Femur (tissue), 1 donor: ENCODE data around the gene CLCNKB.
"Not testable (repeated sequence)": the region's sequence is repeated elsewhere in the genome, so short reads cannot be mapped to it uniquely, and the experiment has no call there.

Experiments
- DNase-seq: peaks from one replicate; pipeline ENCODE4 v3.0.0-alpha.2; 2017

CLCNKB gene

GRCh38 chr1:16061989-16062686, 18.6 kb downstream of the CLCNKB start:
- DNase-seq: not testable (repeated sequence)

DNA sequence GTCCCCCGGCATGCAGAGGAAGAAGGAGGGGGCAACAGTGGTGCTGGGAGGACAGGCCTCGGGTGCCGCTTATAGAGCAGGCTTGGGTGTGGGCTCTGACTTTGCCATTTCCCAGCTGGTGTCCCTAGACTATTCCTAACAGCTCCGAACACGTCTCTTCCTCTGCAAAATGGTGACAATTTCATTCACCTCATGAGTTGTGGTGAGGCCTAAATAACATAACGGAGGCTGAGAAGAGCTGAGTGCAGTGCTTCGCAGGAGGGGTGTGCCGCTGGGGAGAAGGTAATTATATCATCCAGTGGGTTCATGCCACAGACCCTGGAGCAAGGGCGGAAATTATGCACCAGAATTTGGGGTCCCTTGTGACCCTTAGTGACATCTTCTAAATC, 19.1 kb downstream of the CLCNKB start:
- DNase-seq: not testable (repeated sequence)

DNA sequence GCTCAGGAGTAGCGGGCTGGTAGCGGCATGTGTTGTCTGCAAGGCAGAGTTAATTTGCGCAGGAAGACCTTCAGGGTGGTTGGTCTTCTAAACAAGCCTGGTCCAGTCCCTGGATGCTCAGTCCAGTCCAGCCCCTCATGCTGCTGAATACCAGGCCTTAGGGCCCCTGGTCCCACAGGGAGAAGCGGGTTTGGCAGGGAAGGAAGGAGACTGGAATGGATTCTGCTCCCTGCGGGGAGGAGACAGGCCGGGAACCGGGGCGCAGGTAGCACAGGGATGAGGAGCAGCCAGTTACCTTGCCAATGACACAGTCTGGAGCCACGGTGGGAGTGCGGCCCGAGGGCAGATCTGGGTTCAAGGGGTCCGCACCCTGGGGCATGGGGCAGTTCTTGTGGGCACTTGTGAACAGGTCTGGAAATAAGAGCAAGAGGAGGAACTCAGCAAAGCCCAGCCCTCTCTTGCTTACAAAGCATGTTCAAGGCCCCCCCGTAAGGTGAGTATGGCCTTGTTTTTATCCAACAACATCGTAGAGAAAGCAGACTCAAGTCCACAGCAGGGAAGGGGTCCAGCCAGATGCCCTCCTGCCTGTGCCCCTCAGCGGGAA, 19.7 kb downstream of the CLCNKB start:
- no peak for DNase-seq

DNA sequence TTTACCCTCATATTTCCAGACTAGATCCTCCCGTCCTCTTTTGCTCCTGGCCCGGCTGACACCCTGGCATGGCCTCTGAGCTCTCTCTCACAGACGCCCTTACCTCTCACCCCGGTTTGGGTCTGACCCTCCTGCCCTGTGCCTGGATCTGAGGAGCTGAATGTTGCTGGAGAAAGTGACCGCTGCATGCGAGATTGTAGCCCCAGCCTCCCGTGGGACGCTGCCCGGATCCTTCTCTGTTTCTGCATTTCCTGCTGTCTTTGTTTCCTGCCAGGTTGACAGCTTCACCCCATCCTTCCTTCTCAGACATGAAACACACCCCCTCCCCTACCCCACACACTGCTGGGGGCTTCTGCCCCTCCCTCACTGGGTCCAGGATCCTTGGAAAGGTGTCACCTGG, 20.3 kb downstream of the CLCNKB start:
- no peak for DNase-seq

GRCh38 chr1:16064536-16065268, 21.1 kb downstream of the CLCNKB start:
- no peak for DNase-seq

DNA sequence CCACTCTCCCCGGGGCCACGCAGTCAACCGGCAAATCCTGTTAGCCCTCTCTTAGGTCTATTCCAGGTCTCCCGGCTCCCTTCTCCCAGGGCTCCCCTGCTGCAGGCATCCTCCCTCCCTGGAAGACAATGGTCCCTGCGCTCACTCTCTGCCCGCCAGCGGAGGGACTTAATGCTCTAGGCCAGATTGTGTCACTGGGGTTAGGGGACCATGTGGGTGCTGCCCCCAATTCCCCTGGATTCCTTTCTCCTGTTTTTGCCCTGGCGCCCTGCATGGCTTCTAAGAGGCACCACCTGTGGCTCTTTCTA, 21.6 kb downstream of the CLCNKB start:
- DNase-seq: no peak

DNA sequence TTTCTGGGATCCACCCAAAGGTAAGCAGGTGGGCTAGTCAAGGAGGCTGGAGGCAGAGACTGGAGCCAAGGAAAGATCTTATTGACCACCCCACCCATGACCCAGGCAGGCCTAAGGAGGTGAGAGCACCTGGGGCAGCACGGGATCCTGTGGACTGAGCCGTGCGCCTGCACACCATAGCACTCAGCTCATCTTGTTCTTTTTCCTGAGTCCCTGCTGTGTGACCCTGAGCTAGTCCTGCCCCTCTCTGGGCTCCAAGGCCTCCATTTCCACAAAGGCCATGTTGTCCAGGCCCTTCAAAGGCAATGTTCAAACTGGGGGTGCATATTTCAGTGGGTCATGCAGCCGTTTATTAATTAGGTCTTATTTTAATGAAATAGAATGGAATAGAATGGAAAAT, 22.7 kb downstream of the CLCNKB start:
- no peak for DNase-seq

GRCh38 chr1:16067127-16067768, 23.7 kb downstream of the CLCNKB start:
- DNase-seq: no peak

DNA sequence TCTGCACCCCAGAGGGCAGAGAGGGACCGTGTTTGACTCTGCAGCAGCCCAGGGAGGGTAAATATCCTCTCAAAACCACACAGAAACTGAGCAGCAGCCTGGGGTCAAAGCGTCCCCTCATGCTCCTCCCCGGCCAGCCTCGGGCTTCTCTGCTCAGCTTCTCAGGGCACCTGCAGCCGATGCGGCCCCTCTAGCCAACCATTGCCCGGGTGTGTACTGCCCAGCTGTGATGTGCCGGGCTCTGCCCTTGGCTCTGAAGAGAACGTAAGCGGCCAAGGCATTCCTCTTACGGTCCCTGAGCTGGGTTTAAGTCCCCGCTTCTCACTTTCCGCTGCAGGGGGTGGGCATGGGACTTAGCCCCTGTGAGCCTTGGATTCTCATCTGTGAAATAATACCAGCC, 24.4 kb downstream of the CLCNKB start:
- no peak for DNase-seq

DNA sequence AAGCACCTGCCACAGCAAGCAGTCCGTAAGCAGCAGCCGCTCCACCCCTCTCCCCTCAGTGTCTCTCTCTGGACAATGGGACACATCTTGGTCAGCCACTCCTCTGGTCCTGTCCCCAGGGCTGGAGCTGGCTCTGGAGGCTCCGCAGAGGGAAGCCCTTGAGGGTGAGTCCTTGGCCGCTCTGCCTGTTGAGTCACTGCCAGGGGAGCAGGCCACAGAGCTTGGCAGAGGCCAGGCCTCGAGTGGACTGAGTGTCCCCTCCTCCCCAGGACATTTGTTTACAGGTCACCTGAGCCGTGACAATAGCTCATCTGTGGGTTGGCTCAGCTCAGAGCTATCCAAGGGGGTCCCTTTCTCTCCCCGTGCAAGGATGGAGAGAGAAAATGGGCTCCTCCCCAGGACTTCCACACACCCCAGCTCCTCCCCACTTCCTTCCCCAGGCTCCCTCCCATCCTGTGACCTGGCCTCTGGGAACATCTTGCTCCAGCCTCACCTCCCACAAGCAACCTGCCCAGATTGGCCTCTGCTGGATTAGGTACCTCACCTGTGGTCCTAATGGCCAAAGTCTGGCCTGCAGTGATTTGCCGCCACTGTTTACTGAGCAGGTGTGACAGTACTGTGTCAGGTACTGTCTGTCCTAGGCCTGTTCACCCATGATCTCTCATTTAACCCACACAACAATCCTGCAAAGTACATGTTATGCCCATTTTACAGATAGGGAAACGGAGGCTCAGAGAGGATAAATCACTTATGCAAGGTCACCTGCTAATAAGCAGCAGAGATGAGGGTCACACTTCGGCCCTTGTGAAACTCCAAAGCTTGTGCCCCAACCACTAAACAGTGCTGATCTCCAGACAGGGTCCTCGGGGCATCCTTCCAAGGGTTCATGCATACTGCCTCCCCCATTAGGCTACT, 25.0 kb downstream of the CLCNKB start:
- DNase-seq: no peak

DNA sequence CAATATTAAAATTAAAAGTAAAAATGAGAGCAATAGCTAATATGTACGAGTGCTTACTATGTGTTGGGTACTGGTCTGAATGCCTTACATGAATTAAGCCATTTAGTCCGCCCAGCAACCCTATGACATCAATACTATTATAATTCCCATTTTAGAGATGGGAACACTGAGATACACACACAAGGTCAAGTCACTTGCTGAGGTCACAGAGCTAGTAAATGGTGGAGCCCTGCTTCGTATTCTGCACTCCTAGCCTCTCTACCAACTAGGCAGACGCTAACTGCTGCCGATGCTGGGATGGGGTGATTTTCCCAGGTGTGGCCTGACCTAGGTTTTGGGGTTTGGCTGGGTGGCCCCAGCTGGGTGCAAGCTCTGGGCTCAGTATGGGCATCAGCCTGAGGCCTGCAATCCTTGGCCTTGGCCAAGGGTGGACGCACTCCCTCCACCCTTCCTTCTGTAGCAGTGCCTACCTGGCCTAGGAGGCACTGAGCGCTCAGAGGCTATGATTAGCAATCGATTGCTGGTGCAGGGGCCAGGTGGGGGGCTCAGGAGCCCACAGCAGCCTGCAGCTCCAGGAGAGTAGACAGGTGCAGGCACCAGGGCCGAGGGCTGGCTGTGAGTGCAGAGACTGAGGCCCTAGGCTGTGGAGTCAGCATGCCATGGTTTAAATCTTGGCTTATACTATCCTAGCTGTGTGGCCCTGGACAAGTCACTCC, 27.2 kb downstream of the CLCNKB start:
- no peak for DNase-seq

GRCh38 chr1:16071614-16072013, 28.0 kb downstream of the CLCNKB start:
- DNase-seq: no peak

- DNase-seq: no peak
These were observed 28.5 kb downstream of the CLCNKB start for GRCh38 chr1:16072095-16072494.

- no peak for DNase-seq
These were observed 29.3 kb downstream of the CLCNKB start for GRCh38 chr1:16072616-16073484.

DNA sequence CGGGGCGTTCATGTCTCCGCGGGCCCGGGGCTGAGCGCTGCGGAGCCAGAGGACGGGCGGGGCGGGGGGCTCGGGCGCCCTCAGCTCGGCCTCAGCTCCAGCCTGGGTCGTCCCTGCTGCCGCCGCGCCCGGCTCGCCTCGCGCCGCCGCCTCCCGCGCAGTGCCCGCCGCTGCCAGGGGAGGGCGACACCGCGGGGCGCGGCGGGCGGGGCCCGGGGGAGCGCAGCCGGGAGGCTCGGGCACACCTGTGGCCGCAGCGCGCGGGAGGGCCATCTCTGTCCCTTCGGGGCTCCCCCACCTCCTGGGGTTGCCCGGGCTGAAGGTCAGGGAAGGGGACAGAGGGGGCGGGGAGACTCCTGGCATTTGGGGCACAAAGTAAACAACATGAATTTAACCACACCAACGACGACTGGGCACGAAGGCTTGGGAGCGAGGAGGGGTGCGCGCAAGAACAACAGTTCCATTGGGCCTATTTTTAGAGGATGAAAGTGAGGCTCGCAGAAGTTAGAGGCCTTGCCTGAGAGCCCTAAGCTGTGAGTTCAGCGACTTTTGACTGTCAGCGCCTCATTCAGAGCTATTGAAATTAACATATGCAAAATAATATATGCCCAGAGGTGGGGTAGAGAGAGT, 30.0 kb downstream of the CLCNKB start, which contains the start of gene FAM131C:
TSS of gene FAM131C (minus strand) at position 162 of the 630 bp plus-strand sequence. CDS start 209 bp downstream, outside the sequence.
- no peak for DNase-seq

- no peak for DNase-seq
These were observed 30.6 kb downstream of the CLCNKB start for GRCh38 chr1:16074217-16074616.

GRCh38 chr1:16075337-16076030, 31.9 kb downstream of the CLCNKB start:
- no peak for DNase-seq

DNA sequence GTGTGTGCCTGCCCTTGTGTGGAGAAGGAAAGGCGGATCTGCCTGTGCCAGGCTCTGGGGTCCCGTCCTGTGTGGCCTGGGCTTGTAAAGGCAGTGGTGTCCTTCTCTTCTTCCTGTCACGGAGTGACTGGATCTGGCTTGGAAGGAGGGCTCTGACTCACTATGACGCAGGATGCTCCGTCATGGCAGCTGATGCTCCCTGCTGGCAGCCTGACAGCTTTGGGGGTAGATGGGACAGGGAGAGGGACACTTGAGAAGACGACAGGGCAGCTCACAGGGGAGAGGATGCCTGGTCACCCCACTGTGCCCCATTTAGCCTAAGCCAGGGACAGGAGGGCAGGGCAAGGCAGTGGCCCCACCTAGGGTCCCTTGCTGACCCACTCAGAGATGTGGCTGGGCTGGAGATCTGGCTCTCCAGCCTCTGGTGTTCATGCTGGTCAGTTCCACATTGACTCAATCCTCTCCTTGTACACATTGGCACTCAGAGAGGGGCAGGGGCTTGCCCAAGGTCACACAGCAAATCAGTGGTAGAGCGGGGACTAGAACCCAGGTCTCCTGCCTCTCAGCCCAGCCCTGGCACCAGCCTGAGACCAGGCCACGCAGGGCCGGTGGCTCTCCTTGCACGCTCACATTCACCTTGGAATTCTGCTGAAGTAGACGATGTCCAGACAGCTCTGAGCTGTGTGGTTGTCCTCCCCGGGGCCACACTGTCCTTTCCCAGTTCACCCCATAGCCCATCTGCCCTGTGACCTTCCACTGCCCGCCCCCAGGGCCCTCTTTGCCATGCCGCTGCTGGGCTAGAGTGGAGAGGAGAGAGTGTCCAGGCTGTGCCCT, 32.7 kb downstream of the CLCNKB start:
- DNase-seq: no peak

DNA sequence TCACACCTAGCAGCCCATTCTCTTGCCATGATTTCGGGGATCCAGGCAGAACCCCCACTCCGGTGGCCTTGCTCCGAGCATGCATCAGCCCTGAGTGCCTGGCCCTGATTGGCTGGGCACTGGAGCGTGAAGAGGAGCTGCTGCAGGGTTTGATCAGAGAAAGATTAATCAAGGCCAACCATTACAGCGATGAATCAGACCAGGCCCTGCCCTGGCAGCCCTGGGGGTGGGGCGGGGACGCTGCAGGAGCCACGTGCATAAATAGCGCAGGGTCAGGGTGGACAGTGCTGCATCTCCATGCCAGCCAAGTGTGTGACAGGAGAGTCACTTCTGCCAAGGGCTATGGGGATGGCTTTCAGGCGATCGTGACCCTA, 33.3 kb downstream of the CLCNKB start:
- DNase-seq: no peak
